H9 (cell line): ENCODE measurements around the gene OR6C76. TPM values are rescaled to one million over a fixed set of nuclear protein-coding genes. Genes with fewer than 3 reads are reported as not detected.

ENCODE experiments used
- DNase-seq: peaks from one replicate; pipeline ENCODE4 v3.0.0-alpha.2; 2017
- H2AFZ ChIP-seq: one replicate; pipeline ENCODE4 v1.6.1; 2013; ENCODE audit warnings: mild to moderate bottlenecking, low read length, control low read depth, moderate library complexity
- H2AK5ac ChIP-seq: 2 replicates; pipeline ENCODE4 v1.6.1; 2013; ENCODE audit warnings: low read length, control low read depth, mixed read lengths; ENCODE audit not compliant: insufficient read length
- H2BK120ac ChIP-seq: one replicate; pipeline ENCODE4 v1.6.1; 2013; ENCODE audit warnings: low read depth, mild to moderate bottlenecking, low read length, control low read depth, inconsistent platforms; ENCODE audit not compliant: poor library complexity, severe bottlenecking
- H2BK12ac ChIP-seq: 2 replicates; pipeline ENCODE4 v1.6.1; 2013; ENCODE audit warnings: low read length, control low read depth, mixed read lengths, low read depth; ENCODE audit not compliant: insufficient read length
- H2BK15ac ChIP-seq: 2 replicates; pipeline ENCODE4 v1.6.1; 2013; ENCODE audit warnings: low read depth, low read length, control low read depth
- H2BK20ac ChIP-seq: one replicate; pipeline ENCODE4 v1.6.1; 2013; ENCODE audit warnings: low read depth, mild to moderate bottlenecking, low read length, control low read depth, inconsistent platforms; ENCODE audit not compliant: poor library complexity, severe bottlenecking
- H2BK5ac ChIP-seq: 2 replicates; pipeline ENCODE4 v1.6.1; 2013; ENCODE audit warnings: low read length, control low read depth, mixed read lengths; ENCODE audit not compliant: insufficient read length
- H3K14ac ChIP-seq: 2 replicates; pipeline ENCODE4 v1.6.1; 2013; ENCODE audit warnings: low read length, control low read depth; ENCODE audit not compliant: insufficient read depth
- H3K18ac ChIP-seq: 2 replicates; pipeline ENCODE4 v1.6.1; 2013; ENCODE audit warnings: low read depth, mild to moderate bottlenecking, mixed read lengths, low read length, control low read depth; ENCODE audit not compliant: insufficient read length
- H3K23ac ChIP-seq: 2 replicates; pipeline ENCODE4 v1.6.1; 2013; ENCODE audit warnings: low read length, control low read depth, mixed read lengths, low read depth; ENCODE audit not compliant: insufficient read length
- H3K23me2 ChIP-seq: 2 replicates; pipeline ENCODE4 v1.6.1; 2013; ENCODE audit warnings: low read depth, mild to moderate bottlenecking, mixed read lengths, low read length, control low read depth; ENCODE audit not compliant: insufficient read length, poor library complexity, severe bottlenecking
- H3K27ac ChIP-seq: 2 replicates; pipeline ENCODE4 v1.5.1; 2013; ENCODE audit warnings: low read length, control low read depth, mixed read lengths, low read depth; ENCODE audit not compliant: insufficient read length
- H3K27me3 ChIP-seq: 2 replicates; pipeline ENCODE4 v1.6.1; 2013; ENCODE audit warnings: low read length, control low read depth, inconsistent platforms; ENCODE audit not compliant: insufficient read depth
- H3K4ac ChIP-seq: 2 replicates; pipeline ENCODE4 v1.6.1; 2013; ENCODE audit warnings: low read depth, mild to moderate bottlenecking, control low read depth, inconsistent platforms, low read length, moderate library complexity
- H3K4me1 ChIP-seq: 2 replicates; pipeline ENCODE4 v1.6.1; 2013; ENCODE audit warnings: low read length, control low read depth, inconsistent platforms; ENCODE audit not compliant: insufficient read depth
- H3K4me2 ChIP-seq: 2 replicates; pipeline ENCODE4 v1.6.1; 2013; ENCODE audit warnings: low read length, control low read depth, mixed read lengths; ENCODE audit not compliant: insufficient read length, insufficient read depth
- H3K56ac ChIP-seq: 2 replicates; pipeline ENCODE4 v1.6.1; 2013; ENCODE audit warnings: low read depth, mild to moderate bottlenecking, mixed read lengths, low read length, control low read depth; ENCODE audit not compliant: insufficient read length
- H3K79me1 ChIP-seq: 2 replicates; pipeline ENCODE4 v1.6.1; 2013; ENCODE audit warnings: low read depth, mild to moderate bottlenecking, moderate library complexity, low read length, control low read depth, inconsistent platforms; ENCODE audit not compliant: insufficient read depth, poor library complexity, severe bottlenecking
- H3K79me2 ChIP-seq: 2 replicates; pipeline ENCODE4 v1.6.1; 2013; ENCODE audit warnings: low read length, control low read depth, inconsistent platforms; ENCODE audit not compliant: insufficient read depth
- H3K9ac ChIP-seq: 2 replicates; pipeline ENCODE4 v1.6.1; 2013; ENCODE audit warnings: low read length, control low read depth, mixed read lengths; ENCODE audit not compliant: insufficient read length; ENCODE audit errors: extremely low read depth
- H3K9me3 ChIP-seq: one replicate; pipeline ENCODE4 v1.6.1; 2013; ENCODE audit warnings: low read depth, low read length, inconsistent platforms; ENCODE audit not compliant: control insufficient read depth
- H3T11ph ChIP-seq: one replicate; pipeline ENCODE4 v1.6.1; 2013; ENCODE audit warnings: mild to moderate bottlenecking, low read length, control low read depth, inconsistent platforms
- H4K20me1 ChIP-seq: one replicate; pipeline ENCODE4 v1.6.1; 2013; ENCODE audit not compliant: control insufficient read depth, insufficient read length, insufficient read depth
- H4K5ac ChIP-seq: 2 replicates; pipeline ENCODE4 v1.6.1; 2013; ENCODE audit warnings: low read depth, mild to moderate bottlenecking, mixed read lengths, low read length, control low read depth; ENCODE audit not compliant: insufficient read length
- H4K8ac ChIP-seq: replicated peaks from 2 replicates; pipeline ENCODE4 v1.6.1; 2013; ENCODE audit warnings: low read length, control low read depth, mixed read lengths, low read depth; ENCODE audit not compliant: insufficient read length
- H4K91ac ChIP-seq: 2 replicates; pipeline ENCODE4 v1.6.1; 2013; ENCODE audit warnings: low read depth, mild to moderate bottlenecking, moderate library complexity, mixed read lengths, low read length, control low read depth; ENCODE audit not compliant: insufficient read length
- H3K27ac Mint-ChIP-seq, 3 experiments: 2 replicates in 2 of 3; 3 replicates in 1 of 3; pipeline ENCODE4 v1.8.0; 2020 to 2021; ENCODE audit warnings: mixed read lengths in 3 of 3, mild to moderate bottlenecking in 1 of 3, moderate library complexity in 1 of 3
- H3K27me3 Mint-ChIP-seq: 2 replicates; pipeline ENCODE4 v1.8.0; 2021; ENCODE audit warnings: low read depth, mild to moderate bottlenecking, moderate library complexity, mixed read lengths
- H3K36me3 Mint-ChIP-seq, 3 experiments: 2 replicates in 2 of 3; 3 replicates in 1 of 3; pipeline ENCODE4 v1.8.0; 2020 to 2021; ENCODE audit warnings: low read depth in 3 of 3, mixed read lengths in 3 of 3; ENCODE audit not compliant: insufficient read depth in 1 of 3
- H3K4me1 Mint-ChIP-seq, 2 experiments: 2 replicates each; pipeline ENCODE4 v1.8.0; 2020; ENCODE audit warnings: mixed read lengths in 2 of 2
- H3K4me3 Mint-ChIP-seq, 2 experiments: 2 replicates in 1 of 2; 3 replicates in 1 of 2; pipeline ENCODE4 v1.8.0; 2020 to 2021; ENCODE audit warnings: mild to moderate bottlenecking in 2 of 2, mixed read lengths in 2 of 2, moderate library complexity in 1 of 2
- H3K9me3 Mint-ChIP-seq, 2 experiments: 2 replicates in 1 of 2; 3 replicates in 1 of 2; pipeline ENCODE4 v1.8.0; 2020; ENCODE audit warnings: mild to moderate bottlenecking in 2 of 2, mixed read lengths in 2 of 2, moderate library complexity in 1 of 2
- CTCF ChIP-seq: fragments of 200-600 bp; sonication (generic); conservative IDR thresholded peaks from 3 replicates; pipeline ENCODE4 v1.8.0; 2021; ENCODE audit warnings: antibody characterized with exemption, mild to moderate bottlenecking
- WGBS: extraction: QIAGEN DNeasy Blood & Tissue Kit; methylation state at CpG from one replicate; pipeline ENCODE4 v1.1.7; 2013; ENCODE audit warnings: missing lambda C conversion rate, low lambda C conversion rate, mixed read lengths; ENCODE audit not compliant: insufficient read length; ENCODE audit errors: extremely low coverage; 5-methylcytosine and 5-hydroxymethylcytosine counted together
- long read RNA-seq: library from polyadenylated mRNA; unstranded; transcript quantifications from one replicate; pipeline ENCODE4 v2.0.0, GENCODE V29; 2020
- total RNA-seq: library from RNA; stranded (reverse); gene quantifications from 2 replicates; pipeline ENCODE4 v1.2.1, GENCODE V29; 2021

Gene OR6C76
- total RNA-seq: not detected in 2 replicates
- long read RNA-seq: 0 reads

- Histone ChIP-seq H3T11ph (no peak within 1 kb of the TSS), H4K8ac (no peak within 1 kb of the TSS), H4K5ac (no peak within 1 kb of the TSS), H3K9ac (no peak within 1 kb of the TSS), H4K91ac (no peak within 1 kb of the TSS), H2BK20ac (no peak within 1 kb of the TSS), H3K23ac (no peak within 1 kb of the TSS), H3K4me1 (no peaks in the 10 kb centered on the region; the same call in 1 of the 2 replicates), H2BK120ac (no peak within 1 kb of the TSS), H3K79me1 (no peaks in the 10 kb centered on the region), H4K20me1 (no peaks in the 10 kb centered on the region), H3K4ac (no peak within 1 kb of the TSS), H2AFZ (no peak within 1 kb of the TSS), H2BK5ac (no peak within 1 kb of the TSS), H3K79me2 (no peaks in the 10 kb centered on the region), H3K23me2 (no peaks in the 10 kb centered on the region), H3K27me3 (no peaks in the 10 kb centered on the region), H3K27ac (no peak within 1 kb of the TSS), H3K56ac (no peak within 1 kb of the TSS), H3K14ac (no peak within 1 kb of the TSS), H2BK12ac (no peak within 1 kb of the TSS), H2BK15ac (no peak within 1 kb of the TSS), H3K18ac (no peak within 1 kb of the TSS), H3K9me3 (no peaks in the 10 kb centered on the region), H2AK5ac (no peak within 1 kb of the TSS), H3K4me2 (no peak within 1 kb of the TSS)
- Mint-ChIP-seq H3K27ac (no peak within 1 kb of the TSS), H3K4me1 (peaks cover 20 to 29% of the 10 kb centered on the region in 2 experiments), H3K36me3 (no peaks in the 10 kb centered on the region), H3K27me3 (no peaks in the 10 kb centered on the region), H3K9me3 (no peaks in the 10 kb centered on the region; a peak in 1 of 5 replicates), H3K4me3 (no peak within 1 kb of the TSS)
- no CpG with 5 or more reads among the region's 4 CpGs for whole genome bisulfite sequencing
- no peak for DNase-seq
- no peak for TF ChIP-seq CTCF
Measured at GRCh38 chr12:55425954-55426353, at the start of gene OR6C76. OR6C76 (plus strand) TSS chr12:55426254; CDS start chr12:55426254, 0 bp downstream.
